GM23338 (cell line): ENCODE results near the gene PDLIM5. TPM values are rescaled to one million over a fixed set of nuclear protein-coding genes. Genes with fewer than 3 reads are reported as not detected.

Source experiments
- ATAC-seq: fragments of 200-7000 bp; cut with Tn5 transposase; 3 replicates; pipeline ENCODE4 v1.9.1; 2020
- DNase-seq: peaks from one replicate; pipeline ENCODE4 v3.0.0-alpha.2; 2015; ENCODE audit warnings: low spot score
- H2AFZ ChIP-seq: fragments of 200-600 bp; sonication (generic); 2 replicates; pipeline ENCODE4 v1.8.0; 2016; ENCODE audit warnings: antibody characterized with exemption, mild to moderate bottlenecking, moderate library complexity
- H3F3A ChIP-seq: fragments of 200-600 bp; sonication (generic); replicated peaks from 2 replicates; pipeline ENCODE4 v1.8.0; 2017; ENCODE audit warnings: antibody characterized with exemption, mixed run types, low read depth
- H3K27ac ChIP-seq: fragments of 200-600 bp; sonication (generic); 2 replicates; pipeline ENCODE4 v1.6.1; 2016; ENCODE audit warnings: low read depth
- H3K27me3 ChIP-seq: fragments of 200-600 bp; sonication (generic); 2 replicates; pipeline ENCODE4 v1.8.0; 2016; ENCODE audit warnings: mild to moderate bottlenecking, mixed run types, moderate library complexity; ENCODE audit not compliant: insufficient read depth
- H3K36me3 ChIP-seq: fragments of 200-600 bp; sonication (generic); 2 replicates; pipeline ENCODE4 v1.8.0; 2016; ENCODE audit warnings: mild to moderate bottlenecking; ENCODE audit not compliant: insufficient read depth
- H3K4me1 ChIP-seq: fragments of 200-600 bp; sonication (generic); 2 replicates; pipeline ENCODE4 v1.8.0; 2016; ENCODE audit warnings: mild to moderate bottlenecking, moderate library complexity; ENCODE audit not compliant: insufficient read depth
- H3K4me2 ChIP-seq: fragments of 200-600 bp; sonication (generic); 2 replicates; pipeline ENCODE4 v1.7.1; 2017; ENCODE audit warnings: mixed run types
- H3K4me3 ChIP-seq: fragments of 200-600 bp; sonication (generic); 2 replicates; pipeline ENCODE4 v1.6.1; 2016; ENCODE audit warnings: mixed run types
- H3K79me2 ChIP-seq: fragments of 200-600 bp; sonication (generic); replicated peaks from 2 replicates; pipeline ENCODE4 v1.8.0; 2017; ENCODE audit warnings: mild to moderate bottlenecking; ENCODE audit not compliant: insufficient read depth
- H3K9me2 ChIP-seq: fragments of 200-600 bp; sonication (generic); 2 replicates; pipeline ENCODE4 v1.8.0; 2017; ENCODE audit not compliant: insufficient read depth
- H4K20me1 ChIP-seq: fragments of 200-600 bp; sonication (generic); replicated peaks from 2 replicates; pipeline ENCODE4 v1.8.0; 2017; ENCODE audit warnings: mild to moderate bottlenecking; ENCODE audit not compliant: insufficient read depth
- H3K27ac Mint-ChIP-seq: 2 replicates; pipeline ENCODE4 v1.8.0; 2020; ENCODE audit warnings: inconsistent platforms, mild to moderate bottlenecking, moderate library complexity, mixed read lengths
- H3K27me3 Mint-ChIP-seq: 3 replicates; pipeline ENCODE4 v1.8.0; 2022; ENCODE audit warnings: low read depth, mild to moderate bottlenecking, moderate library complexity, mixed read lengths, inconsistent platforms; ENCODE audit not compliant: insufficient read depth, poor library complexity
- H3K36me3 Mint-ChIP-seq: 3 replicates; pipeline ENCODE4 v1.8.0; 2021; ENCODE audit warnings: low read depth, mild to moderate bottlenecking, inconsistent platforms, moderate library complexity, mixed read lengths
- H3K4me1 Mint-ChIP-seq: 3 replicates; pipeline ENCODE4 v1.8.0; 2020; ENCODE audit warnings: mild to moderate bottlenecking, inconsistent platforms, mixed read lengths
- H3K4me3 Mint-ChIP-seq: 3 replicates; pipeline ENCODE4 v1.8.0; 2021; ENCODE audit warnings: moderate library complexity, mild to moderate bottlenecking, inconsistent platforms, mixed read lengths
- H3K9me3 Mint-ChIP-seq: 3 replicates; pipeline ENCODE4 v1.8.0; 2020; ENCODE audit warnings: moderate library complexity, mild to moderate bottlenecking, inconsistent platforms, mixed read lengths
- CREB1 ChIP-seq: fragments of 250-450 bp; sonication (Bioruptor Pico); IDR thresholded peaks from 2 replicates; pipeline ENCODE4 v1.5.0; 2020; ENCODE audit warnings: low read depth, mild to moderate bottlenecking, moderate library complexity
- JUNB ChIP-seq: IDR thresholded peaks from one replicate; pipeline ENCODE4 v1.6.1; 2016; ENCODE audit warnings: antibody characterized with exemption; ENCODE audit not compliant: unreplicated experiment
- POLR2AphosphoS5 ChIP-seq: IDR thresholded peaks from 2 replicates; pipeline ENCODE4 v1.6.1; 2016; ENCODE audit warnings: antibody characterized with exemption, low read depth
- STAT1 ChIP-seq: IDR thresholded peaks from one replicate; pipeline ENCODE4 v1.6.1; 2016; ENCODE audit warnings: antibody characterized with exemption; ENCODE audit not compliant: unreplicated experiment
- ZNF114 ChIP-seq: fragments of 250-450 bp; sonication (Bioruptor Pico); IDR thresholded peaks from 2 replicates; pipeline ENCODE4 v1.5.0; 2020; ENCODE audit warnings: mild to moderate bottlenecking, moderate library complexity
- polyA plus RNA-seq: library from polyadenylated mRNA; unstranded; fragments of >200 nt; fragmentation: Nextera tagmentation; extraction: Ambion mirVana; gene quantifications from 2 replicates; pipeline ENCODE4 v1.2.1, GENCODE V29; 2016
- total RNA-seq: library from RNA; depleted of rRNA; stranded (reverse); fragments of >200 nt; shearing (Covaris generic); gene quantifications from 2 replicates; pipeline ENCODE4 v1.2.3, GENCODE V29; 2014
- TF ChIP-seq, protein P1 (sequence below): fragments of 250-450 bp; sonication (Bioruptor Pico); IDR thresholded peaks from 2 replicates; pipeline ENCODE4 v1.5.0; 2020; ENCODE audit warnings: mild to moderate bottlenecking, moderate library complexity
- TF ChIP-seq, protein P2 (sequence below), 2 experiments: fragments of 200-600 bp in 1 of 2; sonication (generic) in 1 of 2; conservative IDR thresholded peaks; 2 replicates each; pipeline versions ENCODE4 v1.5.1 to v1.6.1; 2016 to 2017; ENCODE audit warnings: antibody characterized with exemption in 2 of 2, low read depth in 2 of 2, mild to moderate bottlenecking in 2 of 2, moderate library complexity in 1 of 2

PDLIM5 gene
- total and polyA plus RNA-seq, 2 experiments from 2014 or later = 45.2 to 53.0 TPM

DNA sequence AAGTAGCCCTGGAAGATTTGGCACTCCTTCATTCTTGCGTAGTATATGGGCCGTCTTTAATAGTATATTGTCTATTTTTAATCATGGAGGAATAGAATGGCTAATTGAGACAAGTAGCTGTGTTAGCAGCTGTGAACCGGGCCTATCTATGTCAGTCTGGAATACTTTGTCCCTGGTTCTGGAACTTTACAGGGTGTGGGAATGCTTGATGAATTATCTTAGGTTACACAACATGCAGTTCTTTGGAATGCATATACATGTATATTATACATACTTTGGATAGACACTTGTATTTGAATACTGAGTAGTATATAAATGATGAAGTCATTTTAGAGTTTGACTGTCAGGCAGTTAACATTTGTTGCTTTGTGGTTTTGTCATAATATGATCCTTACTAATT is 37.4 kb downstream of the PDLIM5 start (continued):
- TF ChIP-seq, protein P1, sequence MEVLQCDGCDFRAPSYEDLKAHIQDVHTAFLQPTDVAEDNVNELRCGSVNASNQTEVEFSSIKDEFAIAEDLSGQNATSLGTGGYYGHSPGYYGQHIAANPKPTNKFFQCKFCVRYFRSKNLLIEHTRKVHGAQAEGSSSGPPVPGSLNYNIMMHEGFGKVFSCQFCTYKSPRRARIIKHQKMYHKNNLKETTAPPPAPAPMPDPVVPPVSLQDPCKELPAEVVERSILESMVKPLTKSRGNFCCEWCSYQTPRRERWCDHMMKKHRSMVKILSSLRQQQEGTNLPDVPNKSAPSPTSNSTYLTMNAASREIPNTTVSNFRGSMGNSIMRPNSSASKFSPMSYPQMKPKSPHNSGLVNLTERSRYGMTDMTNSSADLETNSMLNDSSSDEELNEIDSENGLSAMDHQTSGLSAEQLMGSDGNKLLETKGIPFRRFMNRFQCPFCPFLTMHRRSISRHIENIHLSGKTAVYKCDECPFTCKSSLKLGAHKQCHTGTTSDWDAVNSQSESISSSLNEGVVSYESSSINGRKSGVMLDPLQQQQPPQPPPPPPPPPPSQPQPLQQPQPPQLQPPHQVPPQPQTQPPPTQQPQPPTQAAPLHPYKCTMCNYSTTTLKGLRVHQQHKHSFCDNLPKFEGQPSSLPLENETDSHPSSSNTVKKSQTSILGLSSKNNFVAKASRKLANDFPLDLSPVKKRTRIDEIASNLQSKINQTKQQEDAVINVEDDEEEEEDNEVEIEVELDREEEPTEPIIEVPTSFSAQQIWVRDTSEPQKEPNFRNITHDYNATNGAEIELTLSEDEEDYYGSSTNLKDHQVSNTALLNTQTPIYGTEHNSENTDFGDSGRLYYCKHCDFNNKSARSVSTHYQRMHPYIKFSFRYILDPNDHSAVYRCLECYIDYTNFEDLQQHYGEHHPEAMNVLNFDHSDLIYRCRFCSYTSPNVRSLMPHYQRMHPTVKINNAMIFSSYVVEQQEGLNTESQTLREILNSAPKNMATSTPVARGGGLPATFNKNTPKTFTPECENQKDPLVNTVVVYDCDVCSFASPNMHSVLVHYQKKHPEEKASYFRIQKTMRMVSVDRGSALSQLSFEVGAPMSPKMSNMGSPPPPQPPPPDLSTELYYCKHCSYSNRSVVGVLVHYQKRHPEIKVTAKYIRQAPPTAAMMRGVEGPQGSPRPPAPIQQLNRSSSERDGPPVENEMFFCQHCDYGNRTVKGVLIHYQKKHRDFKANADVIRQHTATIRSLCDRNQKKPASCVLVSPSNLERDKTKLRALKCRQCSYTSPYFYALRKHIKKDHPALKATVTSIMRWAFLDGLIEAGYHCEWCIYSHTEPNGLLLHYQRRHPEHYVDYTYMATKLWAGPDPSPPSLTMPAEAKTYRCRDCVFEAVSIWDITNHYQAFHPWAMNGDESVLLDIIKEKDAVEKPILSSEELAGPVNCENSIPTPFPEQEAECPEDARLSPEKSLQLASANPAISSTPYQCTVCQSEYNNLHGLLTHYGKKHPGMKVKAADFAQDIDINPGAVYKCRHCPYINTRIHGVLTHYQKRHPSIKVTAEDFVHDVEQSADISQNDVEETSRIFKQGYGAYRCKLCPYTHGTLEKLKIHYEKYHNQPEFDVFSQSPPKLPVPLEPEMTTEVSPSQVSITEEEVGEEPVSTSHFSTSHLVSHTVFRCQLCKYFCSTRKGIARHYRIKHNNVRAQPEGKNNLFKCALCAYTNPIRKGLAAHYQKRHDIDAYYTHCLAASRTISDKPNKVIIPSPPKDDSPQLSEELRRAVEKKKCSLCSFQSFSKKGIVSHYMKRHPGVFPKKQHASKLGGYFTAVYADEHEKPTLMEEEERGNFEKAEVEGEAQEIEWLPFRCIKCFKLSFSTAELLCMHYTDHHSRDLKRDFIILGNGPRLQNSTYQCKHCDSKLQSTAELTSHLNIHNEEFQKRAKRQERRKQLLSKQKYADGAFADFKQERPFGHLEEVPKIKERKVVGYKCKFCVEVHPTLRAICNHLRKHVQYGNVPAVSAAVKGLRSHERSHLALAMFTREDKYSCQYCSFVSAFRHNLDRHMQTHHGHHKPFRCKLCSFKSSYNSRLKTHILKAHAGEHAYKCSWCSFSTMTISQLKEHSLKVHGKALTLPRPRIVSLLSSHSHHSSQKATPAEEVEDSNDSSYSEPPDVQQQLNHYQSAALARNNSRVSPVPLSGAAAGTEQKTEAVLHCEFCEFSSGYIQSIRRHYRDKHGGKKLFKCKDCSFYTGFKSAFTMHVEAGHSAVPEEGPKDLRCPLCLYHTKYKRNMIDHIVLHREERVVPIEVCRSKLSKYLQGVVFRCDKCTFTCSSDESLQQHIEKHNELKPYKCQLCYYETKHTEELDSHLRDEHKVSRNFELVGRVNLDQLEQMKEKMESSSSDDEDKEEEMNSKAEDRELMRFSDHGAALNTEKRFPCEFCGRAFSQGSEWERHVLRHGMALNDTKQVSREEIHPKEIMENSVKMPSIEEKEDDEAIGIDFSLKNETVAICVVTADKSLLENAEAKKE (CRISPR knock-in tag) = no peak
- TF ChIP-seq ZNF114 (CRISPR knock-in tag) (no peak), STAT1 (no peak)

DNA sequence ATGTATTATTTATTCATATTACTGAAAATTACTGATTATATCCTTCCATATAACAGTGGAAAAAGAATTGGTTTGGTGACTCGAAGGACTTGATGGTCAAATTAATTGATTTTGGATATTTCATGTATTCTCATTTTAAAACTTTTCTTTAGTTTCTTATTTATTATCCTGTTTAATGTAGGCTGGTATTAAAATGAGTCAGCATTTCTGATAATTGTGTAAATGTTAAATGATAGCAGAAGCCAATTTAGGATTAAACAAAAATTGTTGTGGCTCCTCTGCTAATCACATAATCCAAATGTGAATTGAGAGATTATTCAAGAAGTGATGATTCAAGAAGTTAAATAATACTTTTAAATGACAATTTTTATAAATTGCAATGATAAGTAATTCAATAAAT is 38.7 kb downstream of the PDLIM5 start:
- no peak for DNase-seq
- Histone ChIP-seq H3K4me2 (no peak overlapping the region), H3K36me3 (no peaks in the 10 kb centered on the region), H4K20me1 (no peaks in the 10 kb centered on the region), H3K27ac (no peak overlapping the region), H2AFZ (no peak overlapping the region), H3K79me2 (peaks cover 18% of the 10 kb centered on the region), H3K4me1 (peaks cover 3% of the 10 kb centered on the region; the same call in 1 of the 2 replicates), H3K9me2 (no peaks in the 10 kb centered on the region), H3K4me3 (no peak overlapping the region), H3K27me3 (no peaks in the 10 kb centered on the region), H3F3A (no peaks in the 10 kb centered on the region)
- Mint-ChIP-seq H3K36me3 (no peaks in the 10 kb centered on the region), H3K27me3 (peaks cover 2% of the 10 kb centered on the region), H3K27ac (no peak overlapping the region), H3K9me3 (no peaks in the 10 kb centered on the region), H3K4me1 (peaks cover 7% of the 10 kb centered on the region; the same call in 2 of the 3 replicates), H3K4me3 (no peak overlapping the region)
- TF ChIP-seq POLR2AphosphoS5 (no peak), CREB1 (no peak), JUNB (no peak), STAT1 (no peak)
- TF ChIP-seq, protein P2, sequence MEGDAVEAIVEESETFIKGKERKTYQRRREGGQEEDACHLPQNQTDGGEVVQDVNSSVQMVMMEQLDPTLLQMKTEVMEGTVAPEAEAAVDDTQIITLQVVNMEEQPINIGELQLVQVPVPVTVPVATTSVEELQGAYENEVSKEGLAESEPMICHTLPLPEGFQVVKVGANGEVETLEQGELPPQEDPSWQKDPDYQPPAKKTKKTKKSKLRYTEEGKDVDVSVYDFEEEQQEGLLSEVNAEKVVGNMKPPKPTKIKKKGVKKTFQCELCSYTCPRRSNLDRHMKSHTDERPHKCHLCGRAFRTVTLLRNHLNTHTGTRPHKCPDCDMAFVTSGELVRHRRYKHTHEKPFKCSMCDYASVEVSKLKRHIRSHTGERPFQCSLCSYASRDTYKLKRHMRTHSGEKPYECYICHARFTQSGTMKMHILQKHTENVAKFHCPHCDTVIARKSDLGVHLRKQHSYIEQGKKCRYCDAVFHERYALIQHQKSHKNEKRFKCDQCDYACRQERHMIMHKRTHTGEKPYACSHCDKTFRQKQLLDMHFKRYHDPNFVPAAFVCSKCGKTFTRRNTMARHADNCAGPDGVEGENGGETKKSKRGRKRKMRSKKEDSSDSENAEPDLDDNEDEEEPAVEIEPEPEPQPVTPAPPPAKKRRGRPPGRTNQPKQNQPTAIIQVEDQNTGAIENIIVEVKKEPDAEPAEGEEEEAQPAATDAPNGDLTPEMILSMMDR (conservative IDR thresholded peaks at IDR 0.05; ENCODE audit: low read depth in 2 of 2) = no peak
- no peak for ATAC-seq
